ENCODE data around the gene SLC25A18.

DNA sequence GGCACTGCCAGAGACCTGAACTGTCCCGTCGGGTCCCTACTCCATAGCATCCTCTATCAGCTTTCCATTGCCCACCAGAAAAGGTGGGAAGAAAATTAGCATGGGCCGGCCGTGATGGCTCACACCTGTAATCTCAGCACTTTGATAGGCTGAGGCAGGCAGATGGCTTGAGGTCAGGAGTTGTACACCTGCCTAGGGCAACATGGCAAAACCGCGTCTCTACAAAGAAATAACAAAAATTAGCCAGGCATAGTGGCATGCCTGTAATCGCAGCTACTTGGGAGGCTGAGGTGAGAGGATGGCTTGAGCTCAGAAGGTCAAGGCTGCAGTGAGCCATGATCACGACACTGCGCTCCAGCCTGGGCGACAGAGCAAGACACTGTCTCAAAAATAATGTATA, 3.5 kb downstream of the SLC25A18 start:
- no peak for TF ChIP-seq CTCF (IDR thresholded peaks at IDR 0.05)
- no peak for TF ChIP-seq POLR2A (IDR thresholded peaks at IDR 0.05)
